Muscle layer of duodenum (tissue), 2 donors: ENCODE results near the gene LDLRAD4.

ENCODE experiments used
- H3K27ac ChIP-seq: one replicate; pipeline ENCODE4 v1.7.0; 2013; ENCODE audit warnings: mild to moderate bottlenecking, low read length
- H3K27me3 ChIP-seq: one replicate; pipeline ENCODE4 v1.7.0; 2013; ENCODE audit warnings: low read depth, mild to moderate bottlenecking, control low read depth, low read length
- H3K36me3 ChIP-seq, 2 donors: one replicate each; pipeline ENCODE4 v1.7.0; 2013; ENCODE audit warnings: low read length in 2 of 2, control low read depth in 1 of 2, mild to moderate bottlenecking in 1 of 2; ENCODE audit not compliant: insufficient read depth in 2 of 2, control insufficient read depth in 1 of 2
- H3K4me1 ChIP-seq, 2 donors: one replicate each; pipeline ENCODE4 v1.7.0; 2013; ENCODE audit warnings: low read length in 2 of 2, mild to moderate bottlenecking in 2 of 2, control low read depth in 1 of 2, moderate library complexity in 1 of 2; ENCODE audit not compliant: insufficient read depth in 2 of 2, control insufficient read depth in 1 of 2
- H3K4me3 ChIP-seq, 2 donors: one replicate each; pipeline ENCODE4 v1.7.0; 2013; ENCODE audit warnings: low read length in 2 of 2, low read depth in 1 of 2, mild to moderate bottlenecking in 1 of 2
- H3K9me3 ChIP-seq, 2 donors: one replicate each; pipeline ENCODE4 v1.7.0; 2013; ENCODE audit warnings: low read length in 2 of 2, control low read depth in 1 of 2, mild to moderate bottlenecking in 1 of 2; ENCODE audit not compliant: control insufficient read depth in 1 of 2
- donor health status: healthy.

LDLRAD4 gene

GRCh38 chr18:13499803-13500202, 281.2 kb downstream of the LDLRAD4 start:
- Histone ChIP-seq H3K4me3 (no peak overlapping the region), H3K4me1 (peaks cover 0 to 14% of the 10 kb centered on the region in 2 donors), H3K27ac (no peak overlapping the region)

GRCh38 chr18:13500227-13500865, 281.8 kb downstream of the LDLRAD4 start:
- H3K4me3 ChIP-seq, result no peak overlapping the region
- no peaks in the 10 kb centered on the region for H3K27me3 ChIP-seq
- no peak overlapping the region for H3K27ac ChIP-seq
- peaks cover 0 to 14% of the 10 kb centered on the region in 2 donors for H3K4me1 ChIP-seq
- H3K36me3 ChIP-seq, result peaks cover 0 to 11% of the 10 kb centered on the region in 2 donors
- H3K9me3 ChIP-seq, result no peaks in the 10 kb centered on the region

More at GRCh38 chr18:13499803-13500202, 281.2 kb downstream of the LDLRAD4 start:
- H3K9me3 ChIP-seq, result no peaks in the 10 kb centered on the region
- no peaks in the 10 kb centered on the region for H3K27me3 ChIP-seq
- peaks cover 0 to 11% of the 10 kb centered on the region in 2 donors for H3K36me3 ChIP-seq

GRCh38 chr18:13500869-13501542, 282.4 kb downstream of the LDLRAD4 start:
- Histone ChIP-seq H3K9me3 (no peaks in the 10 kb centered on the region), H3K36me3 (peaks cover 0 to 11% of the 10 kb centered on the region in 2 donors), H3K27me3 (no peaks in the 10 kb centered on the region), H3K4me1 (peaks cover 0 to 14% of the 10 kb centered on the region in 2 donors), H3K4me3 (no peak overlapping the region), H3K27ac (no peak overlapping the region)

DNA sequence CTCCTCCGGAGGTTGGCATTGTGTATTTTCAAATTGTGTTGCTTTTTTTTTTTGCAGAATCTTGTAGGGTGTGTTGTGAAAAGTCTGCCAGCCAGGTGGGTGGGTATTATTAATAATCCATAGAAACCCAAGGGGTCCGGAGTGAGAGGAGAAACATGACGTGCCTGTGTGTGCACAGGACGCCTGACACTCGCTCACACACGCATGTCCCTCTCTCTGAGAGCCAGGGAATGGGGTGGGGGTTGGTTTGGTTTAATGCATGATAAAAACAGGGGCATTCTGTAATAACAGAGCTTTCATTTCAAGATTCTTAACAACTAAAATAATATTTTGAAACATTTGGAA, 283.0 kb downstream of the LDLRAD4 start:
- peaks cover 0 to 11% of the 10 kb centered on the region in 2 donors for H3K36me3 ChIP-seq
- H3K9me3 ChIP-seq, result no peaks in the 10 kb centered on the region
- H3K27ac ChIP-seq, result no peak overlapping the region
- H3K4me3 ChIP-seq, result no peak overlapping the region
- H3K27me3 ChIP-seq, result no peaks in the 10 kb centered on the region
- H3K4me1 ChIP-seq, result peaks cover 0 to 14% of the 10 kb centered on the region in 2 donors

- Histone ChIP-seq H3K4me3 (no peak overlapping the region), H3K4me1 (peaks cover 0 to 14% of the 10 kb centered on the region in 2 donors), H3K27me3 (no peaks in the 10 kb centered on the region), H3K27ac (no peak overlapping the region), H3K9me3 (no peaks in the 10 kb centered on the region), H3K36me3 (peaks cover 0 to 11% of the 10 kb centered on the region in 2 donors)
Observed at GRCh38 chr18:13501891-13502290, 283.3 kb downstream of the LDLRAD4 start.

DNA sequence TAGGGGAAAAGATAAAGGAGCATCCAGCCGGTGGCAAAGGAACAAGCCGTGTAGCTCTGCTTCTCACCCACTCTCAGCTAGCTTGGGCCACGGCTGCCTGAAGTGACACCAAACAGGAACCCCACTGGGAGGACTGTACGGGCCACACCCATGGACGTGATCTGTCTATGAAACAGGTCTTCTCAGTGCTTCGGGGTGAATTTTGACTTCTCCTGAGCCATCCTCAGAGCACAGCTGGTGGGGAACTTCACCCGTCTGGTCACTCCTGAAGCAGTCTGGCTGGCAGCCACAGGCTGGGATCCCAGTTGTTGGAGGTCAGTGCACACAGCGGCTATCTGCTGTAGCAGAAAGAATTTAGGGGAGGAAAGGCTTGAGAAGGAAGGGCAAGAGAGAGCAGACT, 284.0 kb downstream of the LDLRAD4 start:
- Histone ChIP-seq H3K4me3 (no peak overlapping the region), H3K27me3 (no peaks in the 10 kb centered on the region), H3K27ac (no peak overlapping the region), H3K4me1 (peaks cover 0 to 14% of the 10 kb centered on the region in 2 donors), H3K9me3 (no peaks in the 10 kb centered on the region), H3K36me3 (peaks cover 0 to 11% of the 10 kb centered on the region in 2 donors)

- Histone ChIP-seq H3K27ac (no peak overlapping the region), H3K27me3 (no peaks in the 10 kb centered on the region), H3K9me3 (no peaks in the 10 kb centered on the region), H3K36me3 (peaks cover 0 to 3% of the 10 kb centered on the region in 2 donors), H3K4me3 (no peak overlapping the region), H3K4me1 (peaks cover 0 to 14% of the 10 kb centered on the region in 2 donors)
Observed at GRCh38 chr18:13503836-13504235, 285.3 kb downstream of the LDLRAD4 start.

GRCh38 chr18:13505780-13506345, 287.3 kb downstream of the LDLRAD4 start:
- Histone ChIP-seq H3K27me3 (no peaks in the 10 kb centered on the region), H3K36me3 (no peaks in the 10 kb centered on the region), H3K4me1 (peaks cover 0 to 9% of the 10 kb centered on the region in 2 donors), H3K9me3 (no peaks in the 10 kb centered on the region), H3K4me3 (no peak overlapping the region), H3K27ac (no peak overlapping the region)

GRCh38 chr18:13510594-13510993, 292.0 kb downstream of the LDLRAD4 start:
- H3K4me3 ChIP-seq, result no peak overlapping the region
- no peaks in the 10 kb centered on the region for H3K27me3 ChIP-seq
- H3K27ac ChIP-seq, result no peak overlapping the region
- H3K36me3 ChIP-seq, result no peaks in the 10 kb centered on the region
- H3K4me1 ChIP-seq, result no peaks in the 10 kb centered on the region
- no peaks in the 10 kb centered on the region for H3K9me3 ChIP-seq

DNA sequence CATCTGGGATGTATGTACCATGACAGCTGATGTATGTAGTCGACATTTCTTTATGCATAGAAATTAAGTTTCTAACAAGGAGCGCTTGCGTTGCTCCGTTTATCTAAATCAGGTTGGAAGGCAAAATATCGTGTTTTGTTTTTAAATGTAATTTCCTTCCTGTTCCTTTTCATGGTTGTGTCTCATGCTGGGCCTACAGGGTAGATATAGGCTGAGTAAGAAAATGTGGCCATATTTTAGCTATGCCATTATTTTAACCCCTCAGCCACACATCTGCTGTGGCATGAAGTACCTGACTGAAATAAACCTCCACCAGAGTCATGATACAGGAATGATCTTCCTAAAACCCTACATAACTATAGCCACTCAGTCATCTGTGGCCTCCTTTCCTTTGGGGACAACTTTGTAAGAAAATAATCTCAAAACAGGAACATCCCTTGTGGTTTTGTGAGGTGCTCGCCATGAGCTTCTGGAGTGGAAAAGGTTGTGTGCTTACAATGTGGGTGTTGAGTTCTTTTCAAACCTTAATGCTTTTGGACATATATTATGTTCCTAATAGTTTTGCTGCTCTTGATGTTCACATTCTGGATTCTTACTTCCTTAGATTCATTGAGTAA, 293.5 kb downstream of the LDLRAD4 start:
- Histone ChIP-seq H3K27me3 (no peaks in the 10 kb centered on the region), H3K9me3 (no peaks in the 10 kb centered on the region), H3K4me3 (no peak overlapping the region), H3K27ac (no peak overlapping the region), H3K4me1 (no peaks in the 10 kb centered on the region), H3K36me3 (peaks cover 0 to under 1% of the 10 kb centered on the region in 2 donors)

DNA sequence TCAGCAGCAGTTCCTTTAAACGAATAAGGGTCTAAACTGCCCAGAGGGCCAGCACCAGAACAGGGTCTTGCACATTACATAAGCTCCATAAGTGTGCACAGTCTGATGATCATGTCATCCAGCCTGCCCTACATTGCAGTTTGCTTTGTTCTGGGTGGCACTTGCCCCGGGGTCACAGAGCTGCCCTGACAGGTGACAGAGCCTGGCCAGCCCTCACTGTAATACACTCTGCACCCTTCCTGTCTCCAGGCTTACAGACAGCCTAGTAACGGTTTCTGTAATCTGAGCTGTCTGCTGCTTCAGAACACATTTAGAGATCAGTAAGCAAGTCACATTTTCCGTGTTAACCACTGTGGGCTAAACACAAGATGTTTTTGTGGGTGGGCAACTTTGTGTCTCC, 294.5 kb downstream of the LDLRAD4 start:
- Histone ChIP-seq H3K27ac (no peak overlapping the region), H3K27me3 (no peaks in the 10 kb centered on the region), H3K36me3 (peaks cover 0 to 4% of the 10 kb centered on the region in 2 donors), H3K4me1 (no peaks in the 10 kb centered on the region), H3K4me3 (no peak overlapping the region), H3K9me3 (no peaks in the 10 kb centered on the region)
